HCT116 (cell line): ENCODE measurements around the gene EFCAB13. TPM values are rescaled to one million over a fixed set of nuclear protein-coding genes. Genes with fewer than 3 reads are reported as not detected.

Source experiments
- ATAC-seq: fragments of 200-7000 bp; cut with Tn5 transposase; 2 replicates; pipeline ENCODE4 v1.9.1; 2020; ENCODE audit warnings: mild to moderate bottlenecking, moderate library complexity
- BruUV-seq: library from RNA; stranded (reverse); fragments of 400-500 nt; replicated peaks from 2 replicates; lab custom pipeline; 2021; lab: Mats Ljungman, UMichigan
- CTCF ChIA-PET: fragments of 300-600 bp; sonication (Branson Sonifier 250); formaldehyde crosslinking; loops from one replicate; lab custom pipeline; 2021; ENCODE audit warnings: antibody characterized with exemption; lab: Charles Lee
- POLR2A ChIA-PET: fragments of 300-600, 350-600 bp; sonication (Branson Sonifier 250); formaldehyde crosslinking; loops from one replicate; lab custom pipeline; 2021; ENCODE audit warnings: antibody characterized with exemption; lab: Charles Lee
- RAD21 ChIA-PET, 2 experiments: fragments of 300-600 bp; sonication (Branson Sonifier 250); formaldehyde crosslinking; loops; one replicate each; lab custom pipeline; 2023; ENCODE audit warnings: low total read pairs in 2 of 2; ENCODE audit not compliant: uncharacterized antibody in 2 of 2, unreplicated experiment in 2 of 2, low non-redundant PET in 1 of 2; lab: Charles Lee
- DNase-seq: peaks from one replicate; pipeline ENCODE4 v3.0.0-alpha.2; 2010; ENCODE audit warnings: low read depth, low spot score
- H2AFZ ChIP-seq: fragments of 200-600 bp; shearing (Covaris generic), sonication (generic); 2 replicates; pipeline ENCODE4 v1.6.1; 2017; ENCODE audit warnings: low read depth, mixed run types, mixed read lengths, antibody characterized with exemption, low read length; ENCODE audit not compliant: poor library complexity, severe bottlenecking
- H3K27ac ChIP-seq: 2 replicates; pipeline ENCODE4 v1.5.1; 2012; ENCODE audit warnings: low read depth, low read length
- H3K27me3 ChIP-seq: fragments of 200-600 bp; sonication (generic); 2 replicates; pipeline ENCODE4 v1.6.1; 2016; ENCODE audit warnings: mixed run types, low read length, mixed read lengths; ENCODE audit not compliant: insufficient read depth
- H3K36me3 ChIP-seq, 2 experiments: fragments of 200-500 bp in 1 of 2; fragments of 200-600 bp in 1 of 2; sonication (Bioruptor generic) in 1 of 2; sonication (generic) in 1 of 2; 2 replicates each; pipeline versions ENCODE4 v1.5.1 to v1.6.1; 2014 to 2016; ENCODE audit warnings: low read length in 2 of 2, inconsistent platforms in 1 of 2, mixed read lengths in 1 of 2, mixed run types in 1 of 2; ENCODE audit not compliant: insufficient read depth in 2 of 2, control insufficient read depth in 1 of 2
- H3K4me1 ChIP-seq, 2 experiments: fragments of 200-600 bp in 1 of 2; sonication (generic) in 1 of 2; 2 replicates each; pipeline versions ENCODE4 v1.5.1 to v1.6.1; 2012 to 2017; ENCODE audit warnings: low read length in 2 of 2, inconsistent platforms in 1 of 2, mild to moderate bottlenecking in 1 of 2, mixed read lengths in 1 of 2, mixed run types in 1 of 2, moderate library complexity in 1 of 2; ENCODE audit not compliant: insufficient read depth in 2 of 2, control insufficient read depth in 1 of 2
- H3K4me2 ChIP-seq: fragments of 200-600 bp; sonication (generic); 2 replicates; pipeline ENCODE4 v1.6.1; 2017; ENCODE audit warnings: mixed run types, low read length, mixed read lengths
- H3K4me3 ChIP-seq, 2 experiments: fragments of 200-600 bp in 1 of 2; sonication (generic) in 1 of 2; replicated peaks in 1 of 2; 2 replicates each; pipeline ENCODE4 v1.5.1; 2011 to 2016; ENCODE audit warnings: low read length in 2 of 2, control low read depth in 1 of 2, low read depth in 1 of 2, mild to moderate bottlenecking in 1 of 2, mixed read lengths in 1 of 2, mixed run types in 1 of 2
- H3K79me2 ChIP-seq: fragments of 200-600 bp; sonication (generic); 2 replicates; pipeline ENCODE4 v1.6.1; 2017; ENCODE audit warnings: mild to moderate bottlenecking, mixed run types, low read length, moderate library complexity, mixed read lengths; ENCODE audit not compliant: insufficient read depth
- H3K9ac ChIP-seq: fragments of 200-600 bp; sonication (generic); 2 replicates; pipeline ENCODE4 v1.6.1; 2016; ENCODE audit warnings: low read length, mixed read lengths
- H3K9me2 ChIP-seq: fragments of 200-600 bp; sonication (generic), shearing (Covaris generic); 2 replicates; pipeline ENCODE4 v1.6.1; 2017; ENCODE audit warnings: mixed run types, mild to moderate bottlenecking, moderate library complexity; ENCODE audit not compliant: insufficient read depth
- H3K9me3 ChIP-seq, 2 experiments: fragments of 200-500 bp in 1 of 2; fragments of 200-600 bp in 1 of 2; sonication (Bioruptor generic) in 1 of 2; sonication (generic) in 1 of 2; 2 replicates each; pipeline ENCODE4 v1.6.1; 2014 to 2017; ENCODE audit warnings: low read length in 2 of 2, mixed read lengths in 2 of 2, inconsistent platforms in 1 of 2, low read depth in 1 of 2, mild to moderate bottlenecking in 1 of 2, mixed run types in 1 of 2, moderate library complexity in 1 of 2; ENCODE audit not compliant: control insufficient read depth in 1 of 2, insufficient read depth in 1 of 2
- H4K20me1 ChIP-seq: fragments of 200-600 bp; sonication (generic), shearing (Covaris generic); 2 replicates; pipeline ENCODE4 v1.6.1; 2017; ENCODE audit warnings: mixed run types, mild to moderate bottlenecking, moderate library complexity; ENCODE audit not compliant: insufficient read depth
- CBX3 ChIP-seq: IDR thresholded peaks from 2 replicates; pipeline ENCODE4 v1.6.1; 2012; ENCODE audit warnings: low read depth
- CEBPB ChIP-seq: IDR thresholded peaks from 2 replicates; pipeline ENCODE4 v1.6.1; 2012; ENCODE audit warnings: low read depth
- CTCF ChIP-seq, 3 experiments: fragments of 200-600 bp in 1 of 3; sonication (generic) in 1 of 3; IDR thresholded peaks in 2 of 3; conservative IDR thresholded peaks in 1 of 3; 2 replicates each; pipeline ENCODE4 v1.5.1; 2012 to 2017; ENCODE audit warnings: low read depth in 2 of 3, low read length in 2 of 3, antibody characterized with exemption in 1 of 3, borderline replicate concordance in 1 of 3, control low read depth in 1 of 3, mild to moderate bottlenecking in 1 of 3, mixed read lengths in 1 of 3, mixed run types in 1 of 3, moderate library complexity in 1 of 3; ENCODE audit not compliant: insufficient read depth in 1 of 3
- ELF1 ChIP-seq: IDR thresholded peaks from 2 replicates; pipeline ENCODE4 v1.6.1; 2012; ENCODE audit warnings: low read depth, borderline replicate concordance
- EZH2 ChIP-seq: fragments of 200-600 bp; sonication (generic); IDR thresholded peaks from 2 replicates; pipeline ENCODE4 v1.6.1; 2017; ENCODE audit warnings: antibody characterized with exemption, mixed run types
- EZH2phosphoT487 ChIP-seq: fragments of 200-600 bp; IDR thresholded peaks from 2 replicates; pipeline ENCODE4 v1.6.1; 2018; ENCODE audit warnings: antibody characterized with exemption, borderline replicate concordance
- MAX ChIP-seq: IDR thresholded peaks from 2 replicates; pipeline ENCODE4 v1.6.1; 2012
- POLR2AphosphoS5 ChIP-seq: IDR thresholded peaks from 2 replicates; pipeline ENCODE4 v1.6.1; 2011; ENCODE audit warnings: mild to moderate bottlenecking, low read depth, low read length, moderate library complexity
- RAD21 ChIP-seq: IDR thresholded peaks from 2 replicates; pipeline ENCODE4 v1.6.1; 2012; ENCODE audit warnings: low read depth, mild to moderate bottlenecking
- SP1 ChIP-seq: IDR thresholded peaks from 2 replicates; pipeline ENCODE4 v1.6.1; 2012; ENCODE audit warnings: low read depth
- TCF7L2 ChIP-seq: IDR thresholded peaks from 2 replicates; pipeline ENCODE4 v1.7.0; 2011; ENCODE audit warnings: borderline replicate concordance, inconsistent platforms; ENCODE audit not compliant: insufficient read depth, insufficient read length; ENCODE audit errors: extremely low read depth
- intact Hi-C: fragments of 100-400 bp; cut with micrococcal nuclease; formaldehyde crosslinking; loops from 2 replicates; pipeline ENCODE4 v1.10.0; 2022
- total RNA-seq: library from RNA; stranded (reverse); gene quantifications from one replicate; pipeline ENCODE4 v1.2.1, GENCODE V29; 2021; ENCODE audit not compliant: unreplicated experiment

EFCAB13 gene
- total RNA-seq, 1 experiment from 2014 or later = not detected

GRCh38 chr17:47338026-47338425 lies 14.3 kb downstream of the EFCAB13 start:
- CTCF ChIA-PET = no interaction called here
- no peaks in the 10 kb centered on the region for H3K9me2 ChIP-seq

More at GRCh38 chr17:47338026-47338425, 14.3 kb downstream of the EFCAB13 start:
- no TSS peak for BruUV-seq
- H3K4me3 ChIP-seq = no peak overlapping the region
- no peak for TF ChIP-seq CEBPB
- TF ChIP-seq CTCF (IDR thresholded peaks at IDR 0.05 in 2 of 3, conservative IDR thresholded peaks at IDR 0.05 in 1 of 3; ENCODE audit: borderline replicate concordance in 1 of 3, insufficient read depth in 1 of 3, low read depth in 2 of 3, low read length in 2 of 3) = no peak
- no peak for TF ChIP-seq MAX
- no peak for TF ChIP-seq SP1
- TF ChIP-seq CBX3 = no peak
- no peak for TF ChIP-seq RAD21
- no peak for TF ChIP-seq TCF7L2
- no peak for TF ChIP-seq EZH2
- TF ChIP-seq POLR2AphosphoS5 = no peak
- TF ChIP-seq EZH2phosphoT487 = no peak
- TF ChIP-seq ELF1 = no peak
- no peaks in the 10 kb centered on the region for H3K4me1 ChIP-seq
- POLR2A ChIA-PET = no interaction called here
- H3K27ac ChIP-seq = no peak overlapping the region
- no peak overlapping the region for H2AFZ ChIP-seq
- ATAC-seq (no peak), DNase-seq (no peak)
- H3K9me3 ChIP-seq = no peaks in the 10 kb centered on the region
- H3K4me2 ChIP-seq = no peak overlapping the region
- intact Hi-C loops = no loop called here
- H3K9ac ChIP-seq = no peak overlapping the region
- no peaks in the 10 kb centered on the region for H3K36me3 ChIP-seq
- H4K20me1 ChIP-seq = no peaks in the 10 kb centered on the region
- no peaks in the 10 kb centered on the region for H3K79me2 ChIP-seq
- no peaks in the 10 kb centered on the region for H3K27me3 ChIP-seq
- RAD21 ChIA-PET = no interaction called here
